NCI-H1694 treated with DMSO at 0.1 percent for 48 hours (cell line): ENCODE data around the gene ATF6.
"Not testable (repeated sequence)": the region's sequence is repeated elsewhere in the genome, so short reads cannot be mapped to it uniquely, and the experiment has no call there.

ENCODE experiments used
- DNase-seq: peaks from one replicate; lab custom pipeline; 2025; lab: John Stamatoyannopoulos, UW

Gene ATF6

DNA sequence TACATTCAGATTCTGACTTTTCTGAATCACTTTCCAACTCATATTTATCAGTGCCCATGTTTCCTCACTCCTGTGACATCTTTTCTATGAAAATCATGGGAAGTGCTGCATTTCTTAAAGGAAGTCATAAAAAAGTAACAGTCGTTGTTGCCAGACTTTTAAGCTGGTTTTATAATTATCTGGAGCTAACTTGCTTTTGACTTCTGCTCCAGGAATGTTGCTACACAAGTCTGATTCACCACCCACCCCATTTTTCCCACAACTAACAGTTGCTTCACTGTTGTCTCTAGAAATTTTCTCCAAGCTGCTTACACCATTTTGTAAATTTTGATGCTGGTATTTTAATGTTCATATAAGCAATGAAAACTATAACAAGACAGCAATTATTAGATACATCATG lies 32.6 kb upstream of the ATF6 start:
- DNase-seq: no peak

DNA sequence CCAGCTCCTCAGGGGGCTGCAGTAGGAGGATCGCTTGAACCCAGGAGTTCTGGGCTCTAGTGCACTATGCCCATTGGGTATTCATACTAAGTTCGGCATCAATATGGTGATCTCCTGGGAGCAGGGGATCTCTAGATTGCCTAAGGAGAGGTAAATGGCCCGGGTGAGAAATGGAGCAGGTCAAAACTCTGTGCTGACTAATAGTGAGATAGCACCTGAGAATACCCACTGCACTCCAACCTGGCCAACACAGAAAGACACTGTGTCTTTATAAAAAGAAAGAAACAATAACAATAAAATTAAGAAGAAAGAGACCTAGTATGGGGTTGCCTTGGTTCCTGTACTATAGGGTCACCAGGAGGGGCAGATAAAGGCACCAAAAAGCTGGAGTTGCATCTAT lies 30.3 kb upstream of the ATF6 start:
- DNase-seq: no peak

DNA sequence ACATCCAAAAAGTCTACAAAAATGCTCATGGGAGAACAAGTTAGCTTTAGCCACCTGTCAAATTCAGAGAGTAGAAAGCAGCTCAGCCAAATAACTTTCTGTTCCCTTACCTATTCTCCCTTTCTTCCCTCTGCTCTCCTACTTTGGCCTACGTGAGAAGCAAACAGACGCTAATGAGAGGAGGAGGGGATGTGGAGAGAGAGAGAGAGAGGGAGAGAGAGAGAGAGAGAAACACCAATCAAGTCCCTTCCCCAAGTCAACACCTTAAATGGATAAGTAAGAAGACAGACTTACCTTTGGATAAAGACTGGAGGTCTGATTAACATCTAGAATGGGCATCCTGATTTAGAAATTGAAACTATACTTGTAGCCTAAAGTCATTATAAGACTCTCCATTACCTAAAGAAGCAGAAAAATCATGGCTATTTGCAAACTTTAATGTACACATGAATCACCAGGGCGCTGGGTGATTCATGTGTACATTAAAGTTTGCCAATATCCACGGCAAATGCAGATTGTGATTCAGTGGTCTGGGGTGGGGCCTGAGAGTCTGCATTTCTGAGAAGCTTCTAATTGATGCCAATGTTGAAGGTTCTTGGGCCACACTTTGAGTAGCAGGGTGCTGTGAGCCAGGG lies 29.7 kb upstream of the ATF6 start:
- DNase-seq: no peak

DNA sequence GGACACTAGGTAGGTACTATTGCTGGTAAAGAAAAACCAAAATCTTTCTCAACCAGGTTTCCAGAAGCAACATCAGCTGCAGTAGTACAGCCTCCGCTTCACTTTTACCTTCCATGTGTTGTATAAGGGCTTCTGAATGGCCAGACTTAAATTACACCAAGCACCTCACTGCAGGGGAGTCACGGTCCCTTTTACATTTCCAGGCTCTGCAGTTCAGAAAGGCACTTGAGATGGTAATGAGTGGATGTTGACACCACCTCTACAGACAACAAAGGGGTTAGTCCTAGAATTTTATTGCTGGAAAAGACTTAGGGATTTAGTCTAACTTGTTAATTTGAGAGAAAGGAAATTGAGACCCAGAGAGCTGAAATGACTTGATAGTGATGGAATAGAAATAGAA lies 28.5 kb upstream of the ATF6 start:
- no peak for DNase-seq

DNA sequence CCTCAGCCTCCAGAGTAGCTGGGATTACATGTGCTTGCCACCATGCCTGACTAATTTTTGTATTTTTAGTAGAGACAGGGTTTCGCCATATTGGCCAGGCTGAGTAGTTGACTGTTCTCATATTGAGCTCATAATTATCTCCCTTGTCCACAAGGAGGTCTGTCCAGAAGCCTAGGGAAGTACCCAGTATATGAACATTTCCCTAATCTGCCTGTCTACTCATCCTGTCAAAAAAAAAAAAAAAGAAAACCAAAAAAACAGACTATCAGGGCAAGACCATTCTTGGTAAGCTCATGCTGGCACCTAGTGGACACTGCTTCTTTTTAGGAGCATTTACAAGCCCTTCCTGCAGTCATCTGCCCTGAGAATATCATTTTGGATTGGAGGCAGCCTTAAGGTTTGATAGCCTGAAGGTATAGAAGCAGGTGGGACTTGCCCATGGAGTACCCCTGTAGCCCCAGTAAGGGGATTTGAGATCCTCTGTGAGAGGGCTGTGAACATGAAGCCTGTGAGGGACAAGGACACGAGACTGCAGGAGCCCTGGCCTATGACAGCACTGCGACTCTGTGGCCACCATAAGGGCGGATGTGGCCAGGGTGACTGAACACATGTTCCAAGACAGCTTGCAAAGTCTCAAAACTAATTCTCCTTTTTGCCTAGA lies 27.4 kb upstream of the ATF6 start:
- no peak for DNase-seq

DNA sequence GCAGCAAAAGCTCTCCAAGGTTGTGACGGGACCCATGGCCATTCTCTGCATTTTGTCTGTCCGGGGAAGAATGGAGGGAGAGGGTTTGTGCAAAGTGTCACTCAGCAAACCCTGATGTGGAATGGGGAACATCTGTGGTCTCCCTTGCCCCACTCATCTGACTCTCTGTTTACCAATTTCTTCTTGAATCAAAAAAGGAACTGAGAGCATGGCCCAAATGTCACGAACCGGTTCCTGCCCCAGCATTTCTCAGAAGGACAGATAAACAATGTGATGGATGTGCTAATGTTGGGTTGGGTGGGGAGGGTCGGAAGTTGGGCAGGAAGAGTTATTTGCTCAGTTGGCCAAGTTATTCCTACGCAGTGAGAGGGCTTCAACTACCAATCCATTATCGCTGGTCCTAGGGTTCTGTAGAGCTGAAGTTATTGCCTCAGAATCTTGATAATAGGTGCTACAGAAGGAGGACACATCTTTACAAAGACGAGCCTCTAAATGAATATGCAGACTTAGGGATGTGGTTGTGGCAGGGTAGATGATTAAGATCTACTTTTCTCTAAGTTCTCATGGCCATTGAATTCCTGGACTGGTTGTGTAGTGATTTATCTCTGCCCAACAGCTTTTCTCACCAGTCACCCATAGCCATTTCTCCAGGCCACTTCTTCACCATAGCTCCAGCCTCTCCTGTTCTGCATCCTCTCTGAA lies 26.1 kb upstream of the ATF6 start:
- DNase-seq: no peak

DNA sequence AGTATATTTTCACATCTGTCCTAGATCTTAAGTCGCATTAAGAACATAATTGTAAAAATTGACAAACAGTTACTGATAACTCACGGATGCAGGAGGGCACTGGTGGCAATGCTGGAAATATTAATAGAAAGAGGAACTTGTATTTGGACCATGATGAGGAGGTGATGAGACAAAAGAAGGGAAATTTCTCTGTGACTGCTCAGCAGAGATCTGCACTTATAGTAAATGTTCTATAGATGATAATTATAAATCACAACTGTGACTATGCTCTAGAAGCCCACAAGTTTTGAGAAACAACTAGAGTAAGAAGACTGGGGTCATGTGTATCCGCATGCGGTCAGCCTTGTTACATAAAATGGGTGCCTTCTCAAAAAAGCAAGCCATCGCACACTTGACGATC lies 25.2 kb upstream of the ATF6 start:
- DNase-seq: no peak

DNA sequence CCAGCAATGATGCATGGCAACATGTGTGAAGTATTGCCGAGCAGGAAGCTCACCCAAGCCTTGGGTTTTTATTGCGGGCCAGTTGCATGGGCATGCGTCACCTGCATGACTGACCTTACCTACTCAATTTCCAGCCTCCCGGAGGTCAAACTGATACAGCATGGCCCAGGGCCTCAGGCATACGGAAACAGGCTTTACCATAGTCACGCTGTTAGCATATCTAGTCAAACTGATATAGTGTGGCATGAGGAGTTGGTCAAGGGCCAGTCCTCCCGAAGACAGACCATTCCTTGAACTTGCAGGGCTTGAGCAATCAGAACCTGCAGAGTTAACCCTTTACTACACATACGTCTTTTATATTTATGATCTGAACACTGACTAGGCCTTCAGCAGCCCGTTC lies 22.9 kb upstream of the ATF6 start:
- no peak for DNase-seq

DNA sequence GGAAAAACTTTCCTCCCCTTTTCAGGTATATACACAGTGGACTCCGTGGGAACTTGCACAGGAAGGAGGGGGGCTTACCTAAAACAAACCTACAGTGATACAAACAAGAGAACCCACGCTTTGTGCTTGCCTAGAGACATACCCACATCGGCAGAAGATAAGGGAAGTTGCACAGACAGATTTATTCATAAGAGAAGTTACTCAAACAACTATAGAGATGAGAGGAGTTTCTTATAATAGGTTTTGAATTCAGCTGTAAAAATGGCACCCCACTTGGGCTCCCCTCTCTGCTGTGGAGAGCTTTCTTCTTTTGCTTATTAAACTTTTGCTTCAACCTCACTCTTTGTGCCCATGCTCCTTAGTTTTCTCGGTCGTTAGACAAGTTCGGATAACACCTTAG lies 18.3 kb upstream of the ATF6 start:
- no peak for DNase-seq

DNA sequence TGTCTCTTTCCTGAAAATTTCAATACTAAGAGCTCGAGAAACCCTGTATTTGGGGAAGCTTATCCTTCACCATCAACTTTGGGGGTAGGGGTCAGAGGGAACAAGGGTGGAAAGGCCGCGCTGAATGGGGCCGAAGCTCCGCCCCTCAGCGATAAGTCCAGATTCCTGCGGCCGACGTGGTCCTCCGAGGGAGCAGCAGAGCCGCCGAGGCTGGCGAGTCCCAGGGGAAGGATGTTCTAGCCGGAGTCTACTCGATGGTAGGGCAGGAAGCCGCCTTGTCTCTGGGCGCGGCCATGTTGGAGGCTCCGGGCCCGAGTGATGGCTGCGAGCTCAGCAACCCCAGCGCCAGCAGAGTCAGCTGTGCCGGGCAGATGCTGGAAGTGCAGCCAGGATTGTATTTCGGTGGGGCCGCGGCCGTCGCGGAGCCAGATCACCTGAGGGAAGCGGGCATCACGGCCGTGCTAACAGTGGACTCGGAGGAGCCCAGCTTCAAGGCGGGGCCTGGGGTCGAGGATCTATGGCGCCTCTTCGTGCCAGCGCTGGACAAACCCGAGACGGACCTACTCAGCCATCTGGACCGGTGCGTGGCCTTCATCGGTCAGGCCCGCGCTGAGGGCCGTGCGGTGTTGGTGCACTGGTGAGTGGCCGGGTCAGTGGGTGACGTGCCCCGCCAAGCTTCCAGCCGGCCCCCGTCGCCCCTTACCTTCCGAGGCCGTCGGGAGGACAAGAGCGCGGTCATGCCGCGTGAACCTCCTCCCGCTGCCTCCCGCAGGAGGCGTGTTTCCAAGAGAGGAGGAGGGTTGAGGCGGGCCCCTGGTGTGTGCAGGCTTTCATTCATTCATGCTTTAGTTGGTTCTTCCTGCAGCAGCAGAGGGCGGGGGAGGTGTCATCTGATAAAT lies 16.4 kb upstream of the ATF6 start, which contains the start of gene DUSP12:
TSS of gene DUSP12 (plus strand) at position 278 of the 899 bp plus-strand sequence. CDS start at position 294, 16 bp downstream.
- peak; percentile 89 for DNase-seq

DNA sequence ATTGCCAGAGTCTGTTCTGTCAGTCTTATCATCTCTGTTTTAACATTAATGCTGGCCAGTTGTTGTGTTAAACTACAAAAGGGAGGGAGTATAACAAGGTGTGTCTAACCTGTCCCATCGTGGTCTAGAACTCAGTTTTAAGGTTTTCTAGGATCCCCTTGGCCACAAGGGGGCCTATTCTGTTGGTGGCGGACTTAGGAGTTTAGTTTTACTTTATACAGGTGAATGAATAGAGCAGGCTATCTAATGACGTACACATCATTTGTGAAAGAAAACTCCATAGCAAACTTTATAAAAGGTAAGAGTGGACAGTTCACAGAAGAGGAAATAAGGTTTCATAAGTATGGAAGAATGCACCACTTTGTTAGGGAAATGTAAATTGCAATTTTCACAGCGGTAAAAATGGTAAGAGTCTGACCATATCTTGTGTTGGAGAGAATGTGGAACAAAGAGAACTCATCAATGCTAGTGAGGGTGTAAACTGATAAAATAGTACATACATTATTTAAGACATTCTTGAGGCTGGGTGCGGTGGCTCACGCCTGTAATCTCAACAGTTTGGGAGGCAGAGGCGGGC lies 2.5 kb upstream of the ATF6 start:
- DNase-seq: peak; percentile 18

DNA sequence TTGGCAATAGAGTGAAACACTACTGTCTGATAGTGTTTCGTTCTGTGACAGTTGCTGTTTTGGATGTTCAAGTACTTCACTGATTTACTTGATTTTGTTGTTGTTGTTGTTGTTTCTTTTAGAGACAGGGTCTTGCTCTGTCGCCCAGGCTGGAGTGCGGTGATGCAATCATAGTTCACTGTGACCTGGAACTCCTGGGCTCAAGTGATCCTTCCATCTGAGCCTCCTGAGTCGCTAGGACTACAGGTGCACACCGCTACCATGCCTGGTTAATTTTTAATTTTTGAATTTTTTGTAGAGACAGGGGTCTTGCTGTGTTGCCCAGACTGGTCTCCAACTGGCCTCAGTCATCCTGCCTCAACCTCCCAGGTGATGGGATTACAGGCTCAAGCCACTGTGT lies 2.3 kb downstream of the ATF6 start:
- no peak for DNase-seq

DNA sequence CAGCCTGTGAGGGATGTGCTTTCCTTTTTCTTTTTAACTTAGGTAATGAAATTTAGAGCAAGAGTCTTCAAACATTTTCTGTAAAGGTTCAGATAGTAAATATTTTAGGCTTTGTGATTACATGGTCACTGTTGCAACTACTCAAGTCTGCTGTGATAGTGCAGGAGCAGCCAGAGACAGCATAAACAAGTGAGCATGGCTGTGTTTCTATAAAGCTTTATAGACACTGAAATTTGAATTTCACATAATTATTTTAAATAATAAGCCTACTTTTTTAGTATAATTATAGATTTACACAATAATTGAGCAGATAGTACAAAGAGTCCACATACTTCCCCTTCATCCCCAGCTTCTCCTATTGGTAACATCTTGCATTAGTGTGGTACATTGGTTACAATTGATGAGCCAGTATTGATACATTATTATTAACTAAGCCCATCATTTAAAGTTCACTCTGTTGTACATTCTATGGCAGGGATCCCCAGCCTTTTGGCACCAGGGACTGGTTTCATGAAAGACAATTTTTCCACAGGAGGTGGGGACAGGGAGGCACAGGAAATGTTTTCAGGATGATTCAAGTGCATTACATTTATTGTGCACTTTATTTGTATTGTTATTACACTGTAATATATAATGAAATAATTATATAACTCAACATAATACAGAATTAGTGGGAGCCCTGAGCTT lies 3.0 kb downstream of the ATF6 start:
- no peak for DNase-seq

DNA sequence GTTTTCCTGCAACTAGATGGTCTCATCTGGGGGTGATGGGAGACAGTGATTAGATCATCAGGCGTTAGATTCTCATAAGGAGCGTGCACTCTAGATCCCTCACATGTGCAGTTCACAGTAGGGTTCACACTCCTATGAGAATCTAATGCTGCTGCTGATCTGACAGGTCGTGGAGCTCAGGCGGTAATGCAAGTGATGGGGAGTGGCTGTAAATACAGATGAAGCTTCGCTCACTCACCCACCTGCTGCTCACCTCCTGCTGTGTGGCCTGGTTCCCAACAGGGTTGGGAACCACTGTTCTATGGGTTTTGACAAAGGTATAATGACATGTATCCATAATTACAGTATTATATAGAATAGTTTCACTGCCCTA lies 3.5 kb downstream of the ATF6 start:
- not testable (repeated sequence) for DNase-seq

DNA sequence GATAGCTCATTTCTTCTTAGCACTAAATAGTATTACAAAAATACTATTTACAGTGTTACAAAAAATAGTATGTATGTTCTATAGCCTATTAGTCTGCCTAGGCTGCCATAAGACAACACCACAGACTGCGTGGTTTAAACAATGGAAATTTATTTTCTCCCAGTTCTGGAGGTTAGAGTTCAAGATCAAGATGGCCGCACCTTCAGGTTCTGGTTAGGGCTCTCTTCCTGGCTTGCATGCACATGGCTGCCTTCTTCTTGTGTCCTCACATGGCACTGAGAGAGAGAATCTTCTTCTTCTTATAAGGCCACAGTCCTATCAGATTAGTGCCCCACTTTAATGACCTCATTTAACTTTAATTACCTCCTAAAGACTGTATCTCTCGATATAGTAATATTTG lies 4.1 kb downstream of the ATF6 start:
- no peak for DNase-seq

DNA sequence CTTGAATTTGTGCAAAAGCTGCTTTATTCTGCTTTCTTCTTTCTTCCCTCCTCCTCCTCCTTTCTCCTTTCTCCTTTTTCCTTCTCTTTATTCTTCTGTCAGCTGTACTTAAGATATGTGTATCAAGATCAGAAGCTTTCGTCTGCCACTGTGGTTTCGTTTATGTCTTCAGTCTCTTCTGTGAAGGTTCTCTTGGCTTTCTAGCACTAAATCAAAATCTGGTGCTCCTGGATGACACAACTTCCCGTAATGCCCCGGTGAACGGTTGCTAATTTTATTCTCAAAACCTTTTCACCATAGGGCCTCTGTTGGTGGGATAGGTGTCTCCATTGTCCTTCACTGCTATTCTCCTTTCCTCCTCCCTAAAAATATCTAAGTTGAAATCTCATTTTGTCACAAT lies 5.0 kb downstream of the ATF6 start:
- no peak for DNase-seq

DNA sequence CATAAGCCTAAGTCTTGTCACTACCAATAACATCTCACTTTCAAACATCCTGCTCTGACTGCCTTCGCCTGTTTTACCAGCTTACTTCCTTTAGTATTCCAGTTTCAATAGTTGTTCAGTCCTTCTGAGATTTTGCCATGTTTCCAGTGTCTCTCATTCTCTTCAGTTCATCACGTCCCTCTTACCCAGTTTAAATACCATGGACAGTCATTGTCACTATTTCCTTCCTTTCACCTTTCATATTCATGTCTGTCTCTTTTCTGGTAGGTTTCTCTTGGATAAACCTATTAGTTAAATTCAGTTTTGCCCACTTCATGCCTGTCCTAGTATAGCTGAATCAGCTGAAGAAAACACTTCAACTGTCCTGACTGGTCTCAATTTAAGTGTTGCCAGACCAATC lies 5.9 kb downstream of the ATF6 start:
- DNase-seq: no peak

DNA sequence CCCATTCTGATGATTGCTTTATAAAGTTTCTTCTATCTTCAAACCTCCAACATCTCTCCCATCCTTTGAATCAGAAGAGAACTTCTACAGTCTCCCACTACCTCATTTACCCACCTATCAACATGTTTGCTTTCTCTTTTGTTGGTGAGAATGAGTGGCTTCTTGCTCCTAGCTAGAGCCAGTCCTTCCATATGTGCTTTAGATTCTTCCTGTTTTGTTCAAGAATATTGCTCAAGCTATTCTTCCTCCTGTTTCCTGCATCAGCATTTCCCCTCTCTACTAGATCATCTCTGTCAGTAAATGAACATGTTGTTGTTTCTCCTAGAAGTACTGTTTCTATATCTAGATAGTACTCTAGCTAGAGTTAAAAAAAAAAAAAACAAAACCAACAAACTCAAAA lies 6.3 kb downstream of the ATF6 start:
- no peak for DNase-seq

DNA sequence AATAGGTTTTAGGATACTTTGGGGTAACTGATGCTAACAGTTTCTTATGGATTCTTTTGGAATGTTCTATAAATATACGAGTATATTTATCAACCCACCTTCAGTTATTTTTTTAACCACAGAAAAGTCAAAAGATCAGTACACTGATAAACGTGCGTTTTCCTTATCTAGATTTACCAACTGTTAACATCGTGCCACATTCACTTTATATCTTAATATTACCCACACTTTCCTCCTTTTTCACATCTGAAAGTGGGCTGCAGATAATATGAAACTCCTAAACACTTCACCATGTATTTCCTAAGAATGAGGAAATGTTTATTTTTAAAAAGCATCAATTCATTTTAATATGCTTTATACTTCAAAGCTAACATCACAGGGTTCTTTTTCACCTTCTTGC lies 7.7 kb downstream of the ATF6 start:
- DNase-seq: no peak

DNA sequence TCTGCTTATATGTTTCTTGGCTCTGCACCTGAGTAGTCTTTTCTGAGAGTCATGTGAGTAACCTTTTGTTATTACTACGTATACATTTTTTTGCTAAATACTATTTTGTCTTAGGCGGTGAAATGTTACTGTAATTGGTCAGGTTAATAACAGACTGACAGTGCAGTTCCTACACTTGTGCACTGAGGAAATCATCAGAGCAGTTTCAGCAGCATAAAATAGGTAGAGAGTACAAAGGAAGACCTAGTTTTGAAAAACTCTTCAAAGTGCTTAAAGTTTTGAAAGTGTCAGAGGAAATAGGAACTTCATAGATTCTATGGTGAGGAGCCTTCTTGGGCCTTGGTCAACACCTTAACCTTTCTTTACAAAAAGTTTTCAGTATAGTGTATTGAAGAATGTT lies 11.1 kb downstream of the ATF6 start:
- no peak for DNase-seq

DNA sequence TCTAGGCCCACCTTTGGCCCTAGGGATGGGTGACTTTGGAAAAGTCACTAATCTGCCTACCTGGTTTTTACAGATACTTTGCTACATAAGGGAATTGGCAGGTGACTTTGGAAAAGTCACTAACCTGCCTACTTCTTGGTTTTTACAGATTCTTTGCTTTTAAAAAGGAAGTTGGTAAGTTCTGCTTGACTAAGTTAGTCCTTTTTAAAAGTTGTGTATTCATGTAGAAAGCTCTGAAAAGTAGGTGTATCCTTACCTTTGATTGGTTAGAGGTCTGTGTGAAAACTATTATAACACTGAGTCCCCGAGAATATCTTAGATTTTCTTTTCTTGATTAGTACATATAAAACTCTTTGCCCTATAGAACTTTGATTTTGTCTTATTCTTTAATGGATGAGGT lies 12.4 kb downstream of the ATF6 start:
- DNase-seq: no peak

DNA sequence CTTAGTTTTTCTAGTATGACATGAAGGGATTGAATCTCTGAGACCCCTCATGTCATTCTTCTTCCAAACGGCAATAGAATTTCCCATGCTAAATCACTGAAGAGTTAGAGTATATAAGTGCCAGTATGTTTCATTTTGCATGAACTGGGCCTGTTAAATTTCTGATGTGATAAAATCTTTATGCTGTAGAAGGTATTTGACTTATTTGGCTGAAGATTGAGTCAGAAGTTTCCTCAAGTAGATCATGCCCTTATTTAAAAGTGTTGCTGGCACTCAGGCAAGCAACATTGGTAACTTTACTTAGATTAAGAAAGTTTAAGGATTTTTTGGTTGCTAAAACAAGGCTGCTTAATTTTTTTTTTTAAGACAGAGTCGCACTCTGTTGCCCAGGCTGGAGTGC lies 13.3 kb downstream of the ATF6 start:
- DNase-seq: no peak
